MM.1S (cell line): ENCODE data around the gene GTF2F2.

Source experiments
- CTCF ChIP-seq: fragments of 300-600 bp; sonication (generic); IDR thresholded peaks from 2 replicates; pipeline ENCODE4 v1.5.1; 2016; ENCODE audit warnings: antibody characterized with exemption, low read length, mixed read lengths
- EZH2 ChIP-seq: fragments of 300-600 bp; sonication (generic); optimal IDR thresholded peaks from 2 replicates; pipeline ENCODE3; 2017; ENCODE audit warnings: low read depth, mild to moderate bottlenecking, antibody characterized with exemption, low read length, mixed read lengths
- EZH2phosphoT487 ChIP-seq: fragments of 300-600 bp; sonication (generic); IDR thresholded peaks from 2 replicates; pipeline ENCODE4 v1.6.1; 2018; ENCODE audit warnings: antibody characterized with exemption, low read length

GRCh38 chr13:45255247-45255987, 135.1 kb downstream of the GTF2F2 start:
- TF ChIP-seq CTCF = no peak
- TF ChIP-seq EZH2phosphoT487 = no peak
- no peak for TF ChIP-seq EZH2
